Inflammatory macrophage (primary cell): Measurements from ENCODE around the gene UGT2B15.
"Not testable (repeated sequence)": the region's sequence is repeated elsewhere in the genome, so short reads cannot be mapped to it uniquely, and the experiment has no call there.

ENCODE experiments used
- DNase-seq, 2 donors: peaks; one replicate each; pipeline ENCODE4 v3.0.0-alpha.2; 2020 to 2022

The UGT2B15 gene

GRCh38 chr4:68655764-68656444 lies 14.5 kb downstream of the UGT2B15 start:
- no peak for DNase-seq

- DNase-seq: no peak
Observed at GRCh38 chr4:68654946-68655721, 15.3 kb downstream of the UGT2B15 start.

GRCh38 chr4:68651932-68652331 lies 18.5 kb downstream of the UGT2B15 start:
- DNase-seq: no peak

- no peak for DNase-seq
Observed at GRCh38 chr4:68630371-68630770, 40.1 kb downstream of the UGT2B15 start.

- not testable (repeated sequence) for DNase-seq
Observed at GRCh38 chr4:68622731-68623130, 47.7 kb downstream of the UGT2B15 start.

- DNase-seq: no peak
Observed at GRCh38 chr4:68617003-68617698, 53.3 kb downstream of the UGT2B15 start.

- no peak for DNase-seq
Observed at GRCh38 chr4:68615699-68616422, 54.6 kb downstream of the UGT2B15 start.

GRCh38 chr4:68613752-68614151 lies 56.7 kb downstream of the UGT2B15 start:
- DNase-seq: no peak

GRCh38 chr4:68606240-68606639 lies 64.2 kb downstream of the UGT2B15 start:
- no peak for DNase-seq

GRCh38 chr4:68599150-68599549 lies 71.3 kb downstream of the UGT2B15 start:
- DNase-seq: no peak

GRCh38 chr4:68597482-68597881 lies 73.0 kb downstream of the UGT2B15 start:
- DNase-seq: no peak
